ENCODE data around the gene NBPF3. TPM values are rescaled to one million over a fixed set of nuclear protein-coding genes. Genes with fewer than 3 reads are reported as not detected.
"Not testable (repeated sequence)": the region's sequence is repeated elsewhere in the genome, so short reads cannot be mapped to it uniquely, and the experiment has no call there.

The NBPF3 gene
- total RNA-seq, 4 donors from 2014 or later: 2.3 to 80.2 (median 10.9) TPM

DNA sequence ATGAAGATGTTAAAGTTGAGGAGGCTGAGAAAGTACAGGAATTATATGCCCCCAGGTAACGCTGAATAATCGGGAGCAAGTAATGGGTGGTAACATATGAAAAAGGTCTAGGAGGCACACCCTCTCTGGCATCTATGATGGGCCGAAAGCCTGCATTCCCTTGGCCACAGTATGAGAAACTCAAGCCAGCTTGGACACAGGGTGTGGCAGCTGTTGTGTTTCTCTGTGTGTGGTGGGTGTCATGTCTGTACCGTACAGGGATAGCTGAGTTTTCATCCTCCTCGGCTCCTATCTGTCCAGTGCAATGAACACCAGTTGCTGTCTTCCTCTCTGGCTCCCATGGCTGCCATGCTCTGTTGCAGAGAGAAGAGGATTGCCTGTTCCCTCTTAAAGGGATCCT lies 32.9 kb downstream of the NBPF3 start:
- in situ Hi-C loops (cut with MboI; ENCODE audit: low pct_ligation_motif_present in 1 of 4, low pct_unique_long_range_greater_than_20kb in 1 of 4, low sequenced_read_pairs in 3 of 4): no loop called here
- no peaks in the 10 kb centered on the region for H3K27me3 ChIP-seq
- 84 to 91% methylated on average over 5 of the region's 5 CpGs for WGBS, 2 donors (ENCODE audit: low coverage in 1 of 2)
- H3K9me3 ChIP-seq: no peaks in the 10 kb centered on the region
- TF ChIP-seq EP300 (IDR thresholded peaks at IDR 0.05; ENCODE audit: low read depth) (no peak), POLR2A (IDR thresholded peaks at IDR 0.05) (no peak)
- TF ChIP-seq, protein P1, sequence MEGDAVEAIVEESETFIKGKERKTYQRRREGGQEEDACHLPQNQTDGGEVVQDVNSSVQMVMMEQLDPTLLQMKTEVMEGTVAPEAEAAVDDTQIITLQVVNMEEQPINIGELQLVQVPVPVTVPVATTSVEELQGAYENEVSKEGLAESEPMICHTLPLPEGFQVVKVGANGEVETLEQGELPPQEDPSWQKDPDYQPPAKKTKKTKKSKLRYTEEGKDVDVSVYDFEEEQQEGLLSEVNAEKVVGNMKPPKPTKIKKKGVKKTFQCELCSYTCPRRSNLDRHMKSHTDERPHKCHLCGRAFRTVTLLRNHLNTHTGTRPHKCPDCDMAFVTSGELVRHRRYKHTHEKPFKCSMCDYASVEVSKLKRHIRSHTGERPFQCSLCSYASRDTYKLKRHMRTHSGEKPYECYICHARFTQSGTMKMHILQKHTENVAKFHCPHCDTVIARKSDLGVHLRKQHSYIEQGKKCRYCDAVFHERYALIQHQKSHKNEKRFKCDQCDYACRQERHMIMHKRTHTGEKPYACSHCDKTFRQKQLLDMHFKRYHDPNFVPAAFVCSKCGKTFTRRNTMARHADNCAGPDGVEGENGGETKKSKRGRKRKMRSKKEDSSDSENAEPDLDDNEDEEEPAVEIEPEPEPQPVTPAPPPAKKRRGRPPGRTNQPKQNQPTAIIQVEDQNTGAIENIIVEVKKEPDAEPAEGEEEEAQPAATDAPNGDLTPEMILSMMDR (IDR thresholded peaks at IDR 0.05): no peak
- H3K4me3 ChIP-seq: no peak overlapping the region
- no peak for DNase-seq
- no peak overlapping the region for H3K27ac ChIP-seq
- H3K4me1 ChIP-seq: no peaks in the 10 kb centered on the region
- intact Hi-C loops (cut with DNase I; ENCODE audit: low total_unique reads): no loop called here
- peaks cover 0 to 4% (median 0%) of the 10 kb centered on the region in 4 donors for H3K36me3 ChIP-seq

DNA sequence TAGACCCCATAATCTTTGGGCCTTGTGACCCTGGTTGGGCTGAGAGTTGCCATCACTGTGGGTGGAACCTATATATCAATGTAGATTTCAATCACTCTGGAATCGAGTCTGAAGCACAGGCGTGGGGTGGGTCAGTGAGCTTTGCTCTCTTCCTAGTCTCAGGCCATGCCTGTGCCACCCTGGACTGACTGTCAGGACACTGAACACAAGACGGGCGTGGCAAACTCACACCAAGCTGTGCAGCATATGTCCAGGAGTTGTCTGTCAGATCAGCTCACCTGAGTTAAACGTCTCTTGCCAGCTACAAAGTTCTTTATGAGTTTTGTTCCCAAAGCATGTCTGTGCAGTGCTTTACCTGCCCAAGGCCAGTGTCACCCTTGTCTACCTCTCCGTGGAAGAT lies 38.4 kb downstream of the NBPF3 start:
- TF ChIP-seq POLR2AphosphoS5 (IDR thresholded peaks at IDR 0.05) (no peak), EP300 (IDR thresholded peaks at IDR 0.05; ENCODE audit: low read depth) (no peak), POLR2A (IDR thresholded peaks at IDR 0.05) (no peak)
- TF ChIP-seq, protein P1 (IDR thresholded peaks at IDR 0.05): no peak
- in situ Hi-C loops (cut with MboI; ENCODE audit: low pct_ligation_motif_present in 1 of 4, low pct_unique_long_range_greater_than_20kb in 1 of 4, low sequenced_read_pairs in 3 of 4) (no loop called here), intact Hi-C loops (cut with DNase I; ENCODE audit: low total_unique reads) (no loop called here)
- Histone ChIP-seq H3K36me3 (peaks cover 0 to 4% (median 0%) of the 10 kb centered on the region in 4 donors), H3K4me1 (no peaks in the 10 kb centered on the region), H3K4me3 (no peak overlapping the region), H3K9me3 (no peaks in the 10 kb centered on the region), H3K27ac (no peak overlapping the region), H3K27me3 (no peaks in the 10 kb centered on the region)
- no peak for DNase-seq
- WGBS, 2 donors (ENCODE audit: low coverage in 1 of 2): 72 to 92% methylated on average over 2 to 6 of the region's 6 CpGs

DNA sequence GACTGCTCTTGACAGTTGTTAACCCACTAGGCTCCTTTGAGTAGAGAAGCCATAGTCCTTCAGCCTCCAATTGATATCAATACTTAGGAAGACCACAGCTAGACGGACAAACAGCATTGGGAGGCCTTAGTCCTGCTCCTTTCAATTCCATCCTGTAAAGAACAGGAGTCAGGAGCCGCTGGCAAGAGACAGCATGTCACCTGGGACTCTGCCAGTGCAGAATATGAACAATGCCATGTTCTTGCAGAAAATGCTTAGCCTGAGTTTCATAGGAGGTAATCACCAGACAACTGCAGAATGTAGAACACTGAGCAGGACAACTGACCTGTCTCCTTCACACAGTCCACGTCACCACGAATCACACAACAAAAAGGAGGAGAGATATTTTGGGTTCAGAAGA lies 43.9 kb downstream of the NBPF3 start:
- in situ Hi-C loops (cut with MboI; ENCODE audit: low pct_ligation_motif_present in 1 of 4, low pct_unique_long_range_greater_than_20kb in 1 of 4, low sequenced_read_pairs in 3 of 4): loop anchor here in 1 of 4 donors (5.0 kb wide), 1 partner anchor 57 kb away; no protein-coding TSS in a partner anchor
- WGBS, 2 donors (ENCODE audit: low coverage in 1 of 2): 90% methylated on average over 3 of the region's 4 CpGs; no CpG with 5 or more reads in 1 of the 2 donors
- H3K36me3 ChIP-seq: not testable (repeated sequence)

DNA sequence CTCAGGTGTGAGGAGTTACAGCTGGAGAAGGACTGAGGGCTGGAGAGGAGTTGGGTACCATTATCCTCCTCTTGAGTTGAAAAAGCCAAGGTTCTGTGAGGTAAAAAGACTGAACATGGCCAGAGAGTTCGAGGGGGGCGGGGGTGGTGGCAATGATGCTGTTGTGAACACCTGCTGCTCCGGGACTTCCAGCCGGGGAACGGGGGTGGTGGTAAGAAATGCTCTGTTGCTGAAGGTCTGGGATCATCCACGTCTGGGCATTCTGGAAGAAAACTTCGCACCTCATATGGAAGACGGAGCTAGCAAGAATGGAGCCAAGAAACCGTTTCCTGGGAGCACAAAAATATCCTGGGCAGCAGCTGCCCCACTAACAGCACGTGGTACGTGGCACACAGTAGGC lies 49.2 kb downstream of the NBPF3 start:
- peaks cover 11% of the 10 kb centered on the region for H3K27me3 ChIP-seq
- no peaks in the 10 kb centered on the region for H3K36me3 ChIP-seq
- H3K27ac ChIP-seq: no peak overlapping the region
- TF ChIP-seq POLR2A (IDR thresholded peaks at IDR 0.05) (no peak), EP300 (IDR thresholded peaks at IDR 0.05; ENCODE audit: low read depth) (no peak), POLR2AphosphoS5 (IDR thresholded peaks at IDR 0.05) (no peak)
- TF ChIP-seq, protein P1 (IDR thresholded peaks at IDR 0.05): no peak
- no peak overlapping the region for H3K4me3 ChIP-seq
- whole genome bisulfite sequencing, 2 donors (ENCODE audit: low coverage in 1 of 2): 83 to 90% methylated on average over 2 to 11 of the region's 11 CpGs
- in situ Hi-C loops (cut with MboI; ENCODE audit: low pct_ligation_motif_present in 1 of 4, low pct_unique_long_range_greater_than_20kb in 1 of 4, low sequenced_read_pairs in 3 of 4): no loop called here
- no peak for DNase-seq
- no peaks in the 10 kb centered on the region for H3K9me3 ChIP-seq
- no peaks in the 10 kb centered on the region for H3K4me1 ChIP-seq
- intact Hi-C loops (cut with DNase I; ENCODE audit: low total_unique reads): no loop called here

More for the DNA sequence above, 43.9 kb downstream of the NBPF3 start:
- H3K4me1 ChIP-seq; DNase-seq; H3K27ac ChIP-seq; H3K9me3 ChIP-seq; H3K4me3 ChIP-seq; H3K27me3 ChIP-seq; intact Hi-C loops (cut with DNase I; ENCODE audit: low total_unique reads): not testable (repeated sequence)
